GM18858 (cell line): ENCODE data around the gene MIER3.
"Not testable (repeated sequence)": the region's sequence is repeated elsewhere in the genome, so short reads cannot be mapped to it uniquely, and the experiment has no call there.

Source experiments
- ATAC-seq: cut with Tn5 transposase; IDR thresholded peaks from one replicate; pipeline ENCODE4 v1.9.1; 2021; ENCODE audit not compliant: unreplicated experiment

Gene MIER3

DNA sequence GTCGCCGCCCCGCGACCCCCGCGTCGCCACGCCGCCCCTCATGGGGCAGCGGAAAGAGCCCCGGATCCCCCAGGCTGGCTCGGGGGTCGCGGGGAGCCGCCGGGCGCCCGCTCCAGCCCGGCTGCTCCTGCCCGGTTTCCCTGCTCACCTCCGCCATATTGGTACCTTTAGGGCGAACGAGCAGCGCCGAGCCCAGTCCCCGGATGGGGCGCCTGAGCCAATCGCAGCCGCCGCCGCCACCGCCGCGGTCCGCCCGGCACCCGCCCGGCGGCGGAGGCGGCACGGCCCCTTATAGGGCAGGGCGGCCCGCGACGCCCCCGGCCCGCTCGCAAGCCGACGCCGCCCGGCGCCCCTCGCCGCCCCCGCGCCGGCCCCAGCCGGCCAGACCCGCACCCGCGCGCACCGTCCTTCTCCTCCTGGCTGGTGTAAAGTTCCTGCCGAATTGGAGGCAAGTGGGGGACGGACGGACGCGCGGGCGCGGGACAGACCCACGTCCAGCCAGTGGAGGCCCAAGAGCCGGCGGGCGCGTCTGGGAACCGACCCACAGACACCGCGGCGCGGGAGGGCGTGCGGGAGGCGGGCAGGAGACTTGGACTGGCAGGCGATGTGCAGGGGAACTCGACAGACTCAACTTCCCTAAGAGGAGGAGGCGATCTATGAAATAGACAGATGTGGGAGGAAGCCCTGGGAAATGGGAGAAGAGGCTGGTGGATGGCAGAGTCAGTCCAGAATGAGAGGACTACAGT is at the start of gene MIER3:
Gene MIER3 (minus strand): TSS at position 178 of the 746 bp plus-strand sequence. CDS start 21 bp downstream, at position 157.
- ATAC-seq, result peak; percentile 85

- ATAC-seq, result no peak
These were observed 43.7 kb upstream of the MIER3 start for GRCh38 chr5:56995596-56995995.

DNA sequence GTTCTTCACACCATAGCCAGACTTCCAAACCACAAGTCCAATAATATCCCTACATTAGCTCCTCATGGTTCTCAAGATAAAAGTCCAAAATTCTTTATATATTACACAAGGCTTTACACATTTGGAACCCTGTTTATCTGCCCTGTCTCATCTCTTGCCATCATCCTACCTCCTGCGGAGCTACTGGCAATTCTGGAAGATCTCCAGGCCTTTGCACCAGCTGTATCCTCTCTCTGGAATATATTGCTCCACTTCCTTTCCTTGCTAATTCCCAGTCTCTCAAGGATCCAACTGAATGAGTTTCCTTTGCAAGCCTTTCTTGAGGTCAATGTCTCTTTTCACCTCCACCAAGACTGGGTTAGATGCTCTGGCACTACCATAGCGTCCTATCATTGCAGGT is 41.3 kb upstream of the MIER3 start:
- ATAC-seq, result no peak

- no peak for ATAC-seq
These were observed 37.8 kb upstream of the MIER3 start for GRCh38 chr5:56989676-56990075.

DNA sequence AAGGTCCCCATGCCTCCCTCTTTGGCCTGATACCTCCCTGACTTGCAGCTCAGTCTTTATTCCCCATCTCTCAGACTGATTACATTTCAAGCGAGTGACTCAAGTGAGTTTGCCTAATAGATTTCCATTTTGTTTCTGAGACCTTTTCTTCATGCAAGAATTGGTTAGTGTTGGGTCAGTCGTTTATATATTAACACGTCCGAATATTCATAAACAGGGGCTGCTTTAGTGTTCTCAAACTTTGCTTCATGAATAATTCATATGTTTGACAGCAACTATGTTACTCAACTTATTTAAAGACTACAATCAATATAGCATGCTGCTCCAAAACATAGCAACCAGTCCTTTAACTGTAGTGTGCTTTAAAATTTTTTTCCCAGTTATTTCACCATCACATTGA is 36.6 kb upstream of the MIER3 start:
- no peak for ATAC-seq

DNA sequence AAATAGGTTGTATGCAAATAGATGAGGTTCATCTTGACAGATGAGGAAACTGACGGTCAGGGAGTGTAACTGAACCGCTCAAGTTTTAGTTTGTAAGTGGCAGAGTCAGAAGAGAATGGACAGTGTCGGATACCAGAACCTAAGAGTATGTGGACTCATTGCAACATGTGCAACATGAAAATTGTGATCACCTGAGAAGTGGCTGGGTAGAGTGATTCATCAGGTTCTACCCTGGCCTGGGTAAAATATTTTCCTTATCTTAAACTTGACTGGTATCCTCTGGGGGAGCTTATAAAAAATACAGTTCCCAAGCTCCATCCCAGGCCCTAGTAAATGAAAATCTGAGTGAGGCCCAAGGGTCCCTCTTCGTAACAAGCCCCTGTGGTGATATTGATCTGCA is 35.2 kb upstream of the MIER3 start:
- ATAC-seq, result no peak

DNA sequence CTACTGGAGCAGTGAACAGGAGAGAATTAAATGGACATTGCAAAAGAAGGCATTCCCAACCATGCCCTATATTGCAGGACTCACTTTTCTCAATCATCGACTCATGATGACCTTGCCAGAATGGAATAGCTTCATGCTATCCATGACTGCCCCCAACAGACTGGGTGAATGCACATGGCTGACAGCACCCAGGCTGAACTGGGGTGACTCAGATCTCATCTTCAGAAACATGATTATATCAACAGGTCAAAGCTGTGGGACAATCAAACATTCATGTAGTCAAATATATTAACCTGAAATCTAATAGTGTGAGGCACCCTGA is 34.7 kb upstream of the MIER3 start:
- no peak for ATAC-seq

DNA sequence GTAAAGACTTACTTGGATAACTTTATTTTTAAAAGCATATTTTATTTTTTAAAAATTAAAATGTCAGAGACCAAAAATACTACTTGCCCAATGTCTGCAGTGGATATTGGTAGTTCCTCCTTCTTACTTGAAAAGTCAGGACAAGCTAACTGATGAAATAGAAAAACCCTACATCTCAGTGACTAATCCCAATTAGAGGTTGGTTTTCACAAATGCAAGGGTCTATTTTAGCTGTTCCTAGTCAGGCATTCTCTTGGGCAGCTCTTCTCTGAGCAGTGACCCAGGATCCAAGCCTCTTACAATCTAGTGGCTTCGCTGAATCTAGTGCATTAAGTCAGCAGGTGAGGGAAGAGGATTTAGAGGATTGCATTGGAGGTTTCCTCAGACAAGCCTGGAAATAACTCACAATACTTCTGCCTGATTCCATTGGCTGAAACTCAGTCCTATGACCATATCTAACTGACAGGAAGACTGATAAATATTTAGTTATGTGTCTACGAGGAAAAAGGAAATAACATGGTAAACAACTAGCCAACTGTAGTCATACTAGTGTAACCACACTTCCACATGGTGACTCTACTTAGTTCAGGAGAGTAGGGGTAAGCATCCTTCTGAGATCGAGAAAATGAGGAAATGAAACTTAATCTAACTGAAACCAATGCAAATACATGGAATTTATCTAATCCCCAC is 34.2 kb upstream of the MIER3 start:
- no peak for ATAC-seq

GRCh38 chr5:56984445-56984844 is 32.5 kb upstream of the MIER3 start:
- no peak for ATAC-seq

- peak; percentile 59 for ATAC-seq
These were observed 31.9 kb upstream of the MIER3 start for GRCh38 chr5:56983593-56984361.

DNA sequence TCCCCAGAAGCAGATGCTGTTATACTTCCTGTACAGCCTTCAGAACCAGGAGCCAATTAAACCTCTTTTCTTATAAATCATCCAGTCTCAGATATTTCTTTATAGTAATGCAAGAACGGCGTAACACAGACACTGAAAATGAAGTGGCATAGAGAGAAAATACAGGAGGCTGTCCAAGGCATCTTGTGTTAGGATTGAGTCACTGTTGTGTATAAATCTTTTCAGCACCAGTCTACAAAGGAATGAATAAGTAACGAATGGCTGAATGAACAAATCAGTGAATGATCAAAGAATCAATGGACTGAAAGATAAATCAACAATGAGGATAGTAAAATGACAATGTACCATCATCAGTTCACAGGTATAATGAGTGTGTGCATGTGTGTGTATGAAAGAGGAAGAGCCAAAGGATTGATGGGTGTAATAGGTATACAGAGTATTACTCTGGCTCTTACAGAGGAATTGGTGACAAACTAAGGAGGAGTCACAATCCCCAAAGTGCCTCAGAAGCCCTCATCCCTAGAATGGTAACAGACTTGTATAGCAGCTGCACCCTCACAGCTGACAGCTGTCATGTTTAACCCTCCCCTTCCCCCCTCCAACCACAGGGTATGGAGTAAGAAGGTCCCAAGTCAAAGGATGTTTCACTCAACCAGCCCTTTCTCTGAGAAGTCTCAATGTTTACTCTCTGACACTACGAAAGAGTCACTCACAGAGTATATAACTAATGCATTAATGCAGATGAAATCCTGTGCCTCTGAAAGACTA is 29.8 kb upstream of the MIER3 start:
- ATAC-seq, result no peak

- ATAC-seq, result no peak
These were observed 28.0 kb upstream of the MIER3 start for GRCh38 chr5:56979968-56980367.

DNA sequence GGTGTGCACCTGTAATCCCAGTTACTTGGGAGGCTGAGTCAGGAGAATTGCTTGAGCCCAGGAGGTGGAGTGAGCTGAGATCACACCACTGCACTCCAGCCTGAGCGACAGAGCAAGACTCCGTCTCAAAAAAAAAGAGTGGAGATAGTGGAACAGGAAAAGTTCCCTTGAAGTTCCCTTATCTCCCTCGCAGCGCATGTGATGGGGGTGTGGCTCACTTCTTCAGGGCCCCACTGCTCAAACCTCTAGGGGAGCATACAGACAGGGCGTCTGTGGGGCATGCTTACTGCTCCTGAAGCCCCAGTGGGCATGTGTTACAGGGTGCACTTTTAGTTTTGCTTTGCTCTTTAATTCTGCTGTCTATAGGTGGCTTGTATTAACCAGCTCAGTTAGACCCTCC is 27.6 kb upstream of the MIER3 start:
- not testable (repeated sequence) for ATAC-seq

DNA sequence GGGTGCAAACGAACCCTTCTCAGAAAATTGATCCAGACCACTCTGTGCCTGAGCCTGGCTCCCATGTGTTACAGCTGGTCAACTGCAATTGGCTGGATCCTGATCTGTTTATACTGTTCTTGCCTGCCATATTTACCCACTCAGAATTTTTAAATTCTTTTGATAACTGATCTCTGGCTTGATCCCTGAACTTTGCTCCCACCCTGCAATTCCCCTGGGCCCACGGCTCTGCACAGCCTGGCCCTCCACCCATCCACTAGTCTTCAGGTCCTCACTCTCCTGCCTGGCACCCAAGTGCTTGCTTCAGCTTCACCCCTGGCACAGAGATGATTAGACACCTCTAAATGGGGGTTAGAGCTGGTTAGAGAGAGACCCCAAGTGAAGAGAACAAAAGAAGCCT is 25.9 kb upstream of the MIER3 start:
- ATAC-seq, result no peak

GRCh38 chr5:56977021-56977420 is 25.1 kb upstream of the MIER3 start:
- ATAC-seq, result no peak

DNA sequence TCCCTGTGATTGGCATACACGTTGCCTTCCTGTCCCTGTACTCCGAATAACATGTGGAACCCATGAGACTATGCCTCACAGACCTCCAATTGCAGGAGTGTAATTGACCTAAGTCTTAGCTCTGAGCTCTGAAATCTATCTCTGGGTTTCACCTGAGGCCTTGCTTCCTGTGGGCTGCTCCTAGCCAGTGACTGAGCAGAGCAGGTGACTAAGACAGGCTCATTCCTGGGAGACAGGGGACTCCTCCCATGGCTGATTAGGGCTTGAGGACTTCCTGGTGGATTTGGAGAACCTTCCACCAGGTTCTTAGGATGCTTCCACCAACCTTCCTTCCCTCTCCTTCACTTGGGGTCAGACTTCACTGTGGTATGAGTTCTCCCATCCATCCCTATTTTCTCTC is 22.3 kb upstream of the MIER3 start:
- ATAC-seq, result no peak

- no peak for ATAC-seq
These were observed 21.6 kb upstream of the MIER3 start for GRCh38 chr5:56973473-56973872.

GRCh38 chr5:56971275-56971674 is 19.4 kb upstream of the MIER3 start:
- no peak for ATAC-seq

GRCh38 chr5:56964173-56964572 is 12.2 kb upstream of the MIER3 start:
- no peak for ATAC-seq

DNA sequence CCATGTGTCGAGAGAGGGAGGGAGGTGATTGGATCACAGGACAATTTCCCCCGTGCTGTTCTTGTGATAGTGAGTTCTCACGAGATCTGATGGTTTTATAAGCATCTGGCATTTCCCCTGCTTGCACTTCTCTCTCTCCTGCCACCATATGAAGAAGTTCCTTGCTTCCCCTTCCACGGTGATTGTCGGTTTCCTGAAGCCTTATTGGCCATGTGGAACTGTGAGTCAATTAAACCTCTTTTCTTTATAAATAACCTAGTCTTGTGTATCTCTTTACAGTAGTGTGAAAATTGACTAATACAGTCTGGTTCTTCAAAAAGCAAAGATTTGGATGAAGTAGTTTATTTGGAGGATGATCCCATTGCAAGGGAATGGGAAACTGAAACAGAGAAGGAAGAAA is 11.3 kb upstream of the MIER3 start:
- ATAC-seq, result no peak

DNA sequence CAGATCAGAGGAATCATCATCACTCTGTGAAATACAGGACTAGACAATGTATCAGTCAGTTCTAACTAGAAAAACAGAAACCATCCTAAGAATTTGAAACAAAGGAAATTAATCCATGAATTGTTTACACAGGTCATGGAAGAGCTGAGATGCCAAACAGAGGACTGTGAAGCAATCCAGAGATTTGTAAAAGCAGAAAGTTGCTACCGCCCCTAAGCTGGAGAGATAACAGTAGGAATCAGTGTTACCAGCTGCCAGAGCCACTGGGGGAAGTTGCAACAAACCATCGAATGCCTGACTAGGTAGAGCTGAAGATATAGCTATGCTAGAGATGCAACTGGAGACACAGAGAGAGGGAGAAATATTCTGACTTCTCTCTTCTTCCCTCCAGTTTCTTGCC is 10.4 kb upstream of the MIER3 start:
- ATAC-seq, result no peak
